B cell (primary cell): ENCODE data around the gene FPR1.

Source experiments
- CTCF ChIP-seq: fragments of 200-600 bp; IDR thresholded peaks from one replicate; pipeline ENCODE4 v1.8.0; 2022; ENCODE audit warnings: antibody characterized with exemption, mild to moderate bottlenecking
- EZH2 ChIP-seq: IDR thresholded peaks from 2 replicates; pipeline ENCODE4 v1.6.1; 2012; ENCODE audit warnings: borderline replicate concordance, low read depth, mild to moderate bottlenecking, moderate library complexity, low read length; ENCODE audit not compliant: insufficient read depth, poor library complexity, severe bottlenecking

GRCh38 chr19:51760697-51761356, 9.1 kb upstream of the FPR1 start, which contains the start of gene FPR2:
- TF ChIP-seq EZH2: no peak
- no peak for TF ChIP-seq CTCF
